ENCODE results near the gene TGFA. TPM values are rescaled to one million over a fixed set of nuclear protein-coding genes. Genes with fewer than 3 reads are reported as not detected.

The TGFA gene
- total RNA-seq, 1 donor from 2014 or later, result 4.7 TPM

GRCh38 chr2:70515938-70516337 is 37.7 kb downstream of the TGFA start:
- H3K27me3 Mint-ChIP-seq (ENCODE audit: unreplicated experiment), result peaks cover 2% of the 10 kb centered on the region
- no peaks in the 10 kb centered on the region for H3K9me3 Mint-ChIP-seq (ENCODE audit: unreplicated experiment)
- TF ChIP-seq, protein P1, sequence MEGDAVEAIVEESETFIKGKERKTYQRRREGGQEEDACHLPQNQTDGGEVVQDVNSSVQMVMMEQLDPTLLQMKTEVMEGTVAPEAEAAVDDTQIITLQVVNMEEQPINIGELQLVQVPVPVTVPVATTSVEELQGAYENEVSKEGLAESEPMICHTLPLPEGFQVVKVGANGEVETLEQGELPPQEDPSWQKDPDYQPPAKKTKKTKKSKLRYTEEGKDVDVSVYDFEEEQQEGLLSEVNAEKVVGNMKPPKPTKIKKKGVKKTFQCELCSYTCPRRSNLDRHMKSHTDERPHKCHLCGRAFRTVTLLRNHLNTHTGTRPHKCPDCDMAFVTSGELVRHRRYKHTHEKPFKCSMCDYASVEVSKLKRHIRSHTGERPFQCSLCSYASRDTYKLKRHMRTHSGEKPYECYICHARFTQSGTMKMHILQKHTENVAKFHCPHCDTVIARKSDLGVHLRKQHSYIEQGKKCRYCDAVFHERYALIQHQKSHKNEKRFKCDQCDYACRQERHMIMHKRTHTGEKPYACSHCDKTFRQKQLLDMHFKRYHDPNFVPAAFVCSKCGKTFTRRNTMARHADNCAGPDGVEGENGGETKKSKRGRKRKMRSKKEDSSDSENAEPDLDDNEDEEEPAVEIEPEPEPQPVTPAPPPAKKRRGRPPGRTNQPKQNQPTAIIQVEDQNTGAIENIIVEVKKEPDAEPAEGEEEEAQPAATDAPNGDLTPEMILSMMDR (IDR thresholded peaks at IDR 0.05; ENCODE audit: unreplicated experiment), result no peak
- H3K27ac Mint-ChIP-seq (ENCODE audit: unreplicated experiment), result no peak overlapping the region
- DNase-seq (ENCODE audit: low spot score), result no peak
- no peak overlapping the region for H3K4me3 Mint-ChIP-seq (ENCODE audit: unreplicated experiment)
- peaks cover 3% of the 10 kb centered on the region for H3K4me1 Mint-ChIP-seq (ENCODE audit: unreplicated experiment)
- no peaks in the 10 kb centered on the region for H3K36me3 Mint-ChIP-seq (ENCODE audit: low read depth, unreplicated experiment)

DNA sequence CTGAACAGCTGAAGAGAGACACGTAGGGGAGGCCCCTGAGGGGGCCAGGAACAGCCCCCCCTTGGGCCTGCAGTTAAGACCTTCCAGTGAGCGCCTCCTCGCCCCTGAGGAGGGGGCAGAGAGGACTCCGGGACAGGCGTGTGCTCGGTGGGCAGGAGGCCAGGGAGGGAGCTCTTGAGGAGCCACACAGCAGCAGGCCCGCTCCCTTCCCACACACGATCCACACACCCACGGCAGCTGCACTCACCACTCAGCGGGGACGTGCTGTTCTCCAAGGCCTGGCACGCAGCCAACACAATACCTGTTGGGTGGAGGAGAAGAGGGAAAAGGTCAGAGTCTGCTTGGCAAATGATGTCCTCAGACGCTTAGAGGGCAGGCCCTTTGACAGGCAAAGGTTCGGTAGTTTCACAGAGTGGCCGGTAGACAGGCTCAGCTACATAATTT is 39.0 kb downstream of the TGFA start:
- no peaks in the 10 kb centered on the region for H3K9me3 Mint-ChIP-seq (ENCODE audit: unreplicated experiment)
- no peak for DNase-seq (ENCODE audit: low spot score)
- TF ChIP-seq, protein P1 (IDR thresholded peaks at IDR 0.05; ENCODE audit: unreplicated experiment), result no peak
- H3K27ac Mint-ChIP-seq (ENCODE audit: unreplicated experiment), result no peak overlapping the region
- H3K36me3 Mint-ChIP-seq (ENCODE audit: low read depth, unreplicated experiment), result peaks cover 3% of the 10 kb centered on the region
- H3K4me3 Mint-ChIP-seq (ENCODE audit: unreplicated experiment), result no peak overlapping the region
- peaks cover 3% of the 10 kb centered on the region for H3K4me1 Mint-ChIP-seq (ENCODE audit: unreplicated experiment)
- H3K27me3 Mint-ChIP-seq (ENCODE audit: unreplicated experiment), result peaks cover 4% of the 10 kb centered on the region

GRCh38 chr2:70513738-70514137 is 39.9 kb downstream of the TGFA start:
- DNase-seq (ENCODE audit: low spot score), result no peak
- H3K4me1 Mint-ChIP-seq (ENCODE audit: unreplicated experiment), result peaks cover under 1% of the 10 kb centered on the region
- no peaks in the 10 kb centered on the region for H3K9me3 Mint-ChIP-seq (ENCODE audit: unreplicated experiment)
- H3K27me3 Mint-ChIP-seq (ENCODE audit: unreplicated experiment), result peaks cover 4% of the 10 kb centered on the region
- TF ChIP-seq, protein P1 (IDR thresholded peaks at IDR 0.05; ENCODE audit: unreplicated experiment), result no peak
- H3K36me3 Mint-ChIP-seq (ENCODE audit: low read depth, unreplicated experiment), result peaks cover 3% of the 10 kb centered on the region
- no peak overlapping the region for H3K4me3 Mint-ChIP-seq (ENCODE audit: unreplicated experiment)
- H3K27ac Mint-ChIP-seq (ENCODE audit: unreplicated experiment), result no peak overlapping the region

DNA sequence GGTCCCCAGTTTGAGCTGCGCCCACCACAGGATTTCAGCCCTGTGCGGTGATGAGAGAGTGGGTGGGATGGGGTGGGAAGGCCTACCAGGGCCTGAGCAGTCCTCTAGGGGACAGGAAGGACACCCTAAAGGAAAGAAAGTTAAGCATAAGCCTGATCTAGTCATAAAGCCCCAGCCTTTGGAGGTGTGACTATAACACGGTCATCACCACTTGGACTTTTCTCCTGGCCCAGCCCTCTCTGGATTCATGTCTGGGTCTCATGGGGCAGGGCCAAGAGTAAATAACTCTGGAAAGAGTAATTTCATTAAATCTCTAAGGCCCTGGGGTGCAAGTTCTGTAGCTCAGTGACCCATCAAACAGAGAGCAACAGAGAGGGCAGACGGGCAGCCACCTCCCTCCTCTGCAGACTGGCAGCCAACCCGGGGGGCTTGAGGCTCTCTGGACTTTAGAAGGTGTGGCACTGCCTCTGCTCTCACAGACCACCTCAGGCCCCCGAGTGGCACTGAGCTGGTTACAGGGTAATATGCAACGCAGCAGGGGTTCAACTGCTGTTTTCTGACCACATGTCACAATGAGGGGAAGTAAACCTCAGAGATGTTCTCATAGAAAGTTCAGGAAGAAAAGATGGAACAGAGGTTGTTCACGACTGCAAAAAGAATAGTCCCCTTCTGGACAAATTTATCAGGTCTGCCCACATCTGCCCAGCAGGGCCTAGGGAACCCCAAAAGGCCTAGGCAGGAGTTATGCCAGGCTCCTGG is 41.5 kb downstream of the TGFA start:
- TF ChIP-seq, protein P1 (IDR thresholded peaks at IDR 0.05; ENCODE audit: unreplicated experiment), result no peak
- H3K36me3 Mint-ChIP-seq (ENCODE audit: low read depth, unreplicated experiment), result peaks cover 3% of the 10 kb centered on the region
- H3K27ac Mint-ChIP-seq (ENCODE audit: unreplicated experiment), result no peak overlapping the region
- H3K9me3 Mint-ChIP-seq (ENCODE audit: unreplicated experiment), result no peaks in the 10 kb centered on the region
- DNase-seq (ENCODE audit: low spot score), result no peak
- H3K4me3 Mint-ChIP-seq (ENCODE audit: unreplicated experiment), result no peak overlapping the region
- peaks cover 4% of the 10 kb centered on the region for H3K27me3 Mint-ChIP-seq (ENCODE audit: unreplicated experiment)
- H3K4me1 Mint-ChIP-seq (ENCODE audit: unreplicated experiment), result peaks cover 2% of the 10 kb centered on the region

- H3K9me3 Mint-ChIP-seq (ENCODE audit: unreplicated experiment), result no peaks in the 10 kb centered on the region
- H3K36me3 Mint-ChIP-seq (ENCODE audit: low read depth, unreplicated experiment), result peaks cover 3% of the 10 kb centered on the region
- peaks cover 2% of the 10 kb centered on the region for H3K4me1 Mint-ChIP-seq (ENCODE audit: unreplicated experiment)
- H3K27me3 Mint-ChIP-seq (ENCODE audit: unreplicated experiment), result peaks cover 4% of the 10 kb centered on the region
- no peak overlapping the region for H3K27ac Mint-ChIP-seq (ENCODE audit: unreplicated experiment)
- TF ChIP-seq, protein P1 (IDR thresholded peaks at IDR 0.05; ENCODE audit: unreplicated experiment), result no peak
- H3K4me3 Mint-ChIP-seq (ENCODE audit: unreplicated experiment), result no peak overlapping the region
- no peak for DNase-seq (ENCODE audit: low spot score)
These were observed 43.3 kb downstream of the TGFA start for GRCh38 chr2:70510313-70510712.

All from endothelial cell (in vitro differentiated cells).